Natural killer cell treated with Interleukin-12 subunit alpha and Interleukin-12 subunit beta and Interleukin-15 and Interleukin-18, amount 100 ng/mL, for 72 hours (primary cell): ENCODE data around the gene ATP2B2. TPM values are rescaled to one million over a fixed set of nuclear protein-coding genes. Genes with fewer than 3 reads are reported as not detected.

Source experiments
- ATAC-seq, 2 donors: fragments of 150-1000 bp; cut with Tn5 transposase in 1 of 2; sonication (Bioruptor Pico), chemical (Tn5 transposase) in 1 of 2; 2 replicates each; pipeline ENCODE4 v1.10.0; 2021
- DNase-seq: peaks from one replicate; pipeline ENCODE4 v3.0.0; 2022; ENCODE audit warnings: low spot score
- H3K27ac Mint-ChIP-seq, 2 donors: 1 replicate in 1 of 2; 2 replicates in 1 of 2; pipeline ENCODE4 v1.8.0; 2022; ENCODE audit warnings: mixed read lengths in 2 of 2, mild to moderate bottlenecking in 1 of 2, moderate library complexity in 1 of 2
- H3K27me3 Mint-ChIP-seq, 2 donors: 1 replicate in 1 of 2; 2 replicates in 1 of 2; pipeline ENCODE4 v1.8.0; 2022; ENCODE audit warnings: mixed read lengths in 2 of 2
- H3K36me3 Mint-ChIP-seq: one replicate; pipeline ENCODE4 v1.8.0; 2022; ENCODE audit warnings: mixed read lengths
- H3K4me1 Mint-ChIP-seq, 2 donors: 1 replicate in 1 of 2; 2 replicates in 1 of 2; pipeline ENCODE4 v1.8.0; 2022; ENCODE audit warnings: low read depth in 2 of 2, mixed read lengths in 2 of 2, mild to moderate bottlenecking in 1 of 2
- H3K4me3 Mint-ChIP-seq: one replicate; pipeline ENCODE4 v1.8.0; 2022; ENCODE audit warnings: mixed read lengths
- H3K9me3 Mint-ChIP-seq: 2 replicates; pipeline ENCODE4 v1.8.0; 2022; ENCODE audit warnings: mixed read lengths
- total RNA-seq, 2 donors: library from RNA; stranded (reverse); gene quantifications; one replicate each; pipeline ENCODE4 v1.2.3, GENCODE V29; 2022

ATP2B2 gene
- total RNA-seq, 2 donors from 2014 or later, result not detected

DNA sequence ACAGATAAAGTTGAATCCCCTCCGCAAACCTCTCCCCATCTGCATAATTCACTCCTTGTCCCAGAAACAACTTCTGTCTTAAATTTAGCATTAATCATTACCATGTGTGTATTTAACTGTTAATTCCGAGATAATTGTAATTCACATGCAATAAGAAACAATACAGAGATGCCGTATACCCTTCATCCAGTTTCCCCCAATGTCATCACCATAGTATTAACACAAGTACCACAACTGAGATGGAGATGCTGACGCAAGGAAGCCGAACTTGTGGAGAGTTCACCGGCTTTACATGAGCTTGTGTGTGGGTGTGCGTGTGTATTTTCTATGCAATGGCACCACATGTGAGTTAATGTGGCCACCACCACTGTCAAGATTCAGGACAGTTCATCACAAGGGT is 144.9 kb downstream of the ATP2B2 start:
- Mint-ChIP-seq H3K27me3 (peaks cover 13 to 14% of the 10 kb centered on the region in 2 donors), H3K36me3 (no peaks in the 10 kb centered on the region), H3K4me3 (no peak overlapping the region), H3K4me1 (peaks cover 0 to 3% of the 10 kb centered on the region in 2 donors), H3K9me3 (no peaks in the 10 kb centered on the region), H3K27ac (no peak overlapping the region)
- no peak for DNase-seq
- ATAC-seq, result no peak

DNA sequence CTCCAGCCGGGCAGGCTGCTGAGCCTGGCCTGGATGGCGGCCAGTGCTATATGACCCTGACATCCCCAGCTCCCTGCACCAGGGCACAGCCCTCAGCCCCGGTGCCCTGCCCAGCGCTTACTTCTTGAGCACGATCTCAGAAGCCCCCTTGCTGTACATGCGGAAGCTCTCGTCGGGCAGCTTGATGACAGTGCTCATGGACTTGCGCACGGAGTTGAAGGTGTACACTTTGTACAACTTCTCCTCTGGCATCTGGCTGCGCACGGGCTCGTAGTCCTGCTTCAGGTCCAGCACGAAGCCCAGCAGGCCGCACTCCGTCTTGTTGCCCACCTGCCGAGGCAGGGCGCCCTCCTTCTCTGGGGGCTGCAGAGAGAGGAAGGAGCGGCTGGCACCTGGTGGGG is 145.6 kb downstream of the ATP2B2 start:
- no peak for DNase-seq
- Mint-ChIP-seq H3K36me3 (no peaks in the 10 kb centered on the region), H3K27me3 (peaks cover 9 to 14% of the 10 kb centered on the region in 2 donors), H3K4me1 (no peaks in the 10 kb centered on the region), H3K4me3 (no peak overlapping the region), H3K27ac (no peak overlapping the region), H3K9me3 (no peaks in the 10 kb centered on the region)
- ATAC-seq, result no peak

GRCh38 chr3:10358309-10358980 is 146.9 kb downstream of the ATP2B2 start:
- Mint-ChIP-seq H3K27ac (no peak overlapping the region), H3K9me3 (no peaks in the 10 kb centered on the region), H3K36me3 (no peaks in the 10 kb centered on the region), H3K27me3 (peaks cover 9 to 13% of the 10 kb centered on the region in 2 donors), H3K4me1 (no peaks in the 10 kb centered on the region), H3K4me3 (no peak overlapping the region)
- no peak for ATAC-seq
- DNase-seq, result no peak

DNA sequence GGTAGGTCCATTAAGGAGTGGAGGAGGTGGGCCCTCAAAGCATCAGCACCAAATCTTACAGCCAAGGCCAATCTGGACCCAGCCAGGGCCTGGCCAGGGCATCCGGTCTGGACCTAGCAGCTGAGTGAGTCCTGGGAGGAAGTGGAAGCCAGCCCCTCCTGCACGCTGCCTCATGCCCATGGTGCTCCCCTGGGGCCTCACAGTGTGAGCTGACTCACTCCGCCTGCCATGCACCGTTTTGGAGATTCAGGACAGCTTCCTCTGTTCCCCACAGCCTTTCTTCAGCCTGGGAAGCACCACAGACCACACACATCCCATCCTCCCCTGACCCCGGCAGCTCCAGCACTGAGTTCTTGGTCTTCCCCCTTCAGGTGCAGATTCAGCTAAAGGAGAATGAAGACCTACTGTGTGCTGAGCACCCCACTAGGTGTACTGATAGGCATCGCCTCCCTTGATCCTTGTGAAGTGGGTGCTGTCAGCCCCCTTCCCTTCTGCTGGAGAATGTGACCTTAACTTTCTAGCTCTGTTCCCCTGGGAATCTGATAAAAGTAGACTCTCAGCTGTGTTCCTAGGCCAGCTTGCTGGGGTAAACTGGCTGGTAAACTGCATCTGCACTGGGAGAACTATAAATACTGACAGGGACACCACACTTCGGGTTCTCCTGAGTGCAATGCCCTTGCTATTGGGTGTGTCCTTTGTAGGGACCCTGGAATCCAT is 147.6 kb downstream of the ATP2B2 start:
- no peak overlapping the region for H3K4me3 Mint-ChIP-seq
- ATAC-seq, result peak in 1 of 2 donors; percentile 37

DNA sequence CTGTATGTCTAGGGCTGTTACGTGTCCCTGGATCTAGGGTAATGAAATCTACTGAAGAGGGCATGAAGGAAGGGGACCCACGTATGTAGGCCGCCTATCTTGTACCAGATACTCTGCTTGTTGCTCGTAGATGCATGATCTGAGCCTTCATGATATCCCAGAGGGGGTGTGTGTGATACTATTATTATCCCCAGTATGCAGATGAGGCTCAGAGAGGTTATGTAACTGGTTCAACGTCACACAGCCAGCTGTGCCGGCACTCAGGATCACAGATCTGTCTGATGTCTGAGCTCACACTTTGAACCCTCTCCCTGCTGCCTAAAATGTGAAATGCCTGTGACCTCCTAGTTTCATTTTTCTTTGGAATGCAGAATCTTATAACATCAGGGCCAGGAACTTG is 148.3 kb downstream of the ATP2B2 start:
- Mint-ChIP-seq H3K36me3 (no peaks in the 10 kb centered on the region), H3K27ac (no peak overlapping the region), H3K4me1 (no peaks in the 10 kb centered on the region), H3K27me3 (peaks cover 8 to 13% of the 10 kb centered on the region in 2 donors), H3K9me3 (no peaks in the 10 kb centered on the region), H3K4me3 (no peak overlapping the region)
- ATAC-seq, result no peak
- DNase-seq, result no peak

More for the DNA sequence above, 147.6 kb downstream of the ATP2B2 start:
- no peak for DNase-seq
- peaks cover 9 to 13% of the 10 kb centered on the region in 2 donors for H3K27me3 Mint-ChIP-seq
- no peaks in the 10 kb centered on the region for H3K9me3 Mint-ChIP-seq
- no peaks in the 10 kb centered on the region for H3K36me3 Mint-ChIP-seq
- H3K4me1 Mint-ChIP-seq, result no peaks in the 10 kb centered on the region
- H3K27ac Mint-ChIP-seq, result no peak overlapping the region

DNA sequence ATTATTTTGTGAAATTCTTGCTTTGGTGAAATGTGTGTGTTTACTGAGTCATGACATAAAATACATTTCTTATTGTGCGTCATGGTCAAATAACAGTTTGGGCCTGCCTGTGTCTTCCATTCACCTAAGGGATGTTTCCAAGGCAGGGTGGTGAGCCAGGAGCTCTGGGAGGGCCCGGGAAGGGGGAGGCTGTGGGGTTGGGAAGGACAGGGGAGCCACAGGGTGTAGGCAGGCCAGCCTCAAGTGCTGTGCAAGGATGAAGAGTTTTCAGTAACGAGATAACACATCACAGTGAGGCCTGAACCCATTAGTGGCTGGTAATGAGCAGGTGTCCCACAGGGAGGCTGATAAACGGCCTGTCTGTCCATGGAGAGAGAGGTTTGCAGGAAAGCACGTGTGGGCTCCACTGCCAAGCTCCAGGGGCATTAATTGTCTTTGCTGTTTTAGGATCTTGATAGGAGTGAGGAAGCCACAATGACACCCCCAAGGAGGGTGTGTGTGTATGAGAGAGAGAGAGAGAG is 148.9 kb downstream of the ATP2B2 start:
- DNase-seq (no peak), ATAC-seq (no peak)
- Mint-ChIP-seq H3K9me3 (no peaks in the 10 kb centered on the region), H3K27me3 (peaks cover 3 to 12% of the 10 kb centered on the region in 2 donors), H3K27ac (no peak overlapping the region), H3K36me3 (no peaks in the 10 kb centered on the region), H3K4me3 (no peak overlapping the region), H3K4me1 (no peaks in the 10 kb centered on the region)

GRCh38 chr3:10354361-10355015 is 150.9 kb downstream of the ATP2B2 start:
- DNase-seq, result no peak
- H3K27me3 Mint-ChIP-seq, result peaks cover 0 to 5% of the 10 kb centered on the region in 2 donors
- no peak overlapping the region for H3K27ac Mint-ChIP-seq
- H3K4me1 Mint-ChIP-seq, result no peaks in the 10 kb centered on the region
- H3K4me3 Mint-ChIP-seq, result no peak overlapping the region
- no peaks in the 10 kb centered on the region for H3K9me3 Mint-ChIP-seq
- no peak for ATAC-seq
- H3K36me3 Mint-ChIP-seq, result no peaks in the 10 kb centered on the region

DNA sequence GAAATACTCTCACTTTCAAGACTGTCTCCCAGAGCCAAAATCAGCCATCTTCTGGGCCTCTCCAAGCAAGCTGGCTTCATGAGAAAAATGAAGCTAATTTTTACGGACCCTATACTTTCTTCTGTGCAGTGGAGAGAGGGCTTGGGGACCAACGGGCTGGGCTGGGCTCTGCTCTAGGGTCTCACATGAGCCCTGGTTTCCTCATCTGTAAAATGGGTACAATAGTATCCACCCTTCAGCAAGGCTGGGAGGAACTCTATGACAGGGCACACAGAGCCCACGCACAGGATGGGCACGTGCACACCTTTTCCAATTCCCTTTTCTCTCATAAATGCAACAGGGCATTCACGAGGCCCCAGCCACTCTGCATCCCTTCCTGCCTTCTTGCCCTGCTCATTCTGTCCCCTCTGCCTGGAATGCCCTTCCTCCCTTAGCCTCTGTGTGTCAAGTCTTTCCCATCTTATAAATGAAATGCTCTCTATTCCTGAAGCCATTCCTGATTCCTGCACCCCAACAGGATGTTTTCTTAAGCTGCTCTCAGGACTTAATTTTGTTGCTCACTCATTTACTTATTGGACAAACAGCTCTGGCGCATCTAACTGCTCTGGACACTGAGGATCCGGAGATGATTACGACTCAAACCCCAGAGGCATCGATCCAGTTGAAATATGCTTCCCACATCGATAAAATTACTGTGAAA is 151.6 kb downstream of the ATP2B2 start:
- H3K9me3 Mint-ChIP-seq, result no peaks in the 10 kb centered on the region
- DNase-seq (no peak), ATAC-seq (no peak)
- H3K27me3 Mint-ChIP-seq, result peaks cover 0 to 2% of the 10 kb centered on the region in 2 donors
- H3K36me3 Mint-ChIP-seq, result no peaks in the 10 kb centered on the region
- H3K4me3 Mint-ChIP-seq, result no peak overlapping the region
- H3K4me1 Mint-ChIP-seq, result no peaks in the 10 kb centered on the region
- H3K27ac Mint-ChIP-seq, result no peak overlapping the region

GRCh38 chr3:10353160-10353559 is 152.2 kb downstream of the ATP2B2 start:
- DNase-seq (no peak), ATAC-seq (no peak)
- Mint-ChIP-seq H3K27me3 (peaks cover 0 to 2% of the 10 kb centered on the region in 2 donors), H3K4me3 (no peak overlapping the region), H3K4me1 (no peaks in the 10 kb centered on the region), H3K9me3 (no peaks in the 10 kb centered on the region), H3K27ac (no peak overlapping the region), H3K36me3 (no peaks in the 10 kb centered on the region)

DNA sequence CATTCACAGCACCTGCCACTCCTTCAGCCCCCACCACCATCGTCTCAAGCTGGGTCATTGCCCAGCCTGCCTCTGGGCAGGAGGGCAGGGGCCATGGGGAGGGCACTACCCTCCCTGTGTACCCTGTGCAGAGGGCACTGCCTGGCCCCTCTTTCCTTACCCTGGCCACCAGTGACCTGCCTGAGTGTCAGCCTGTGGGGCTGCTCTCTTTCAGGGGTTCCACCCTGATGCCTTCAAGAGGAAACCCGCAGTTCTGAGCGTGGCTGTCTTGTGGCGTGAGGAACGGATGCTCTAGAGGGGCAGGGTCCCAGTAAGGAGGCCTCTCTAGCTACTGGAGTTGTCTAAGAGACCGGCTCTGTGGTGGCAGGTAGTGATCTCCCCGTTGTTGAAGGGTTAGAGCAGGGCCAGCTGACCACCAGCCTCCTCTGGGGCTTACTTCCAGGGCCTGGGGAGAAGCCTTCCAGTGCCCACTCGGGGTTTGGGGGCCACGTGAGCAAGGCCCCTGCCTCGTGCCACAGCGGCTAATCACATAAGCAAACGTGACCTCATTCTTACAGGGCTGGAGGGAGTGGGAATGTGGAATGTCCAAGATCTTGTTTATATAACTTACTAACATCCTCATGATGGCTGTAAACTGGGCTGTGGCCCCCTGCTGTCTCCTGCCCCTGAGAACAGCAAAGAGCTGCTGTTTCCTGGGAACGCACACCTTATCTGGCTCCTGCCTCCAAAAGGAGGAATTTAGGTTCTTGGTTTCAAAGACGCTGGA is 153.1 kb downstream of the ATP2B2 start:
- Mint-ChIP-seq H3K9me3 (no peaks in the 10 kb centered on the region), H3K4me3 (no peak overlapping the region), H3K27me3 (peaks cover 0 to 2% of the 10 kb centered on the region in 2 donors), H3K36me3 (no peaks in the 10 kb centered on the region), H3K27ac (no peak overlapping the region), H3K4me1 (no peaks in the 10 kb centered on the region)
- ATAC-seq (peak in 1 of 2 donors; percentile 18), DNase-seq (no peak)

DNA sequence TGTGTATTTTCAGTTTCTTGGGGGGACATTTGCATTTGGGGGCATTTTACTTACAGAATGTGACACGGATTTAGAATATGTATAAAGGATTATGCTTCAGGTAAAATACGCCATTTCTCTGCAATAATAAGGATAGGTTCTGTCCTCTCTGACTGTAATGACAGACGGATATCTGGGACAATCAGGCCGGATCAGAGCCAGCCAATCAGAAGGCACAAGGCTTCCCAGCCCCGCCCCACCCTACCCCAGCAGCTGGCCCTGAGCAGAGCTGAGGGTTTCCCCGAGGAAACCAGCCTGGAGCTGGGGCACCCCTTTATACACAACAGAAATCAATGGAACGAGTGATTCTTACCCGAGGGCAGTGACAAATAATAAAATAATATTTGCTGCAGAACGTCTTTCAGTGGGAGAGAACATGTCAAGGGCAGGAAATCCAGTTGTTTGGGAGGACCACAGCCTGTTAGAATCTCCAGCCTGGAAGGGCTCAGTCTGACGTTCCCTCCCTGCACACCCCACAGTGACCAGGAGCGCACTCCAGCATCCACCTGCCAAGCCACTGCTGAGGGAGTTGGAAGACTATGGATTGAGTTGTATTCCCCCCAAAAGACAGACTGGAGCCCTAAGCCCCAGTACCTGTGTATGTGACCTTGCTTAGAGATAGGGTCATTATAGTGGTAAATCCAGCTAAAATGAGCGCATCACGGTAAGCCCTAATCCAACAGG is 154.2 kb downstream of the ATP2B2 start:
- Mint-ChIP-seq H3K36me3 (no peaks in the 10 kb centered on the region), H3K4me1 (no peaks in the 10 kb centered on the region), H3K9me3 (no peaks in the 10 kb centered on the region), H3K4me3 (no peak overlapping the region), H3K27me3 (peaks cover 0 to 2% of the 10 kb centered on the region in 2 donors), H3K27ac (no peak overlapping the region)
- DNase-seq (no peak), ATAC-seq (no peak)

- Mint-ChIP-seq H3K9me3 (no peaks in the 10 kb centered on the region), H3K27ac (no peak overlapping the region), H3K36me3 (no peaks in the 10 kb centered on the region), H3K27me3 (peaks cover 0 to 2% of the 10 kb centered on the region in 2 donors), H3K4me3 (no peak overlapping the region), H3K4me1 (no peaks in the 10 kb centered on the region)
- no peak for ATAC-seq
- no peak for DNase-seq
Measured at GRCh38 chr3:10350324-10350985, 154.9 kb downstream of the ATP2B2 start.
